NCI-H446 (cell line): Measurements from ENCODE around the gene NEUROG1.
"Not testable (repeated sequence)": the region's sequence is repeated elsewhere in the genome, so short reads cannot be mapped to it uniquely, and the experiment has no call there.

ENCODE experiments used
- DNase-seq, 2 experiments: peaks; one replicate each; lab custom pipeline; 2025; lab: John Stamatoyannopoulos, UW

NEUROG1 gene

GRCh38 chr5:135537271-135537670, 1.5 kb upstream of the NEUROG1 start:
- no peak for DNase-seq

- no peak for DNase-seq
Measured at GRCh38 chr5:135535420-135535819, 344 bp downstream of the NEUROG1 start.

GRCh38 chr5:135534609-135535419, 950 bp downstream of the NEUROG1 start:
- DNase-seq, result no peak

GRCh38 chr5:135533794-135534193, 2.0 kb downstream of the NEUROG1 start:
- DNase-seq, result no peak

- no peak for DNase-seq
Measured at GRCh38 chr5:135533334-135533733, 2.4 kb downstream of the NEUROG1 start.

- DNase-seq, result not testable (repeated sequence)
Measured at GRCh38 chr5:135529576-135529975, 6.2 kb downstream of the NEUROG1 start.

- no peak for DNase-seq
Measured at GRCh38 chr5:135526924-135527323, 8.8 kb downstream of the NEUROG1 start.

GRCh38 chr5:135521964-135522363, 13.8 kb downstream of the NEUROG1 start:
- DNase-seq, result no peak

- no peak for DNase-seq
Measured at GRCh38 chr5:135517631-135518030, 18.1 kb downstream of the NEUROG1 start.

- no peak for DNase-seq
Measured at GRCh38 chr5:135514116-135514515, 21.6 kb downstream of the NEUROG1 start.

GRCh38 chr5:135511761-135512575, 23.8 kb downstream of the NEUROG1 start:
- DNase-seq, result no peak

- DNase-seq, result no peak
Measured at GRCh38 chr5:135509995-135510394, 25.8 kb downstream of the NEUROG1 start.

- no peak for DNase-seq
Measured at GRCh38 chr5:135508496-135509005, 27.2 kb downstream of the NEUROG1 start.

- DNase-seq, result peak; percentile 9 to 40
Measured at GRCh38 chr5:135505973-135506372, 29.8 kb downstream of the NEUROG1 start.

- DNase-seq, result no peak
Measured at GRCh38 chr5:135504376-135504775, 31.4 kb downstream of the NEUROG1 start.

GRCh38 chr5:135503871-135504270, 31.9 kb downstream of the NEUROG1 start:
- peak in 1 of 2 experiments; percentile 33 for DNase-seq

GRCh38 chr5:135502836-135503520, 32.8 kb downstream of the NEUROG1 start:
- no peak for DNase-seq

GRCh38 chr5:135501965-135502364, 33.8 kb downstream of the NEUROG1 start:
- no peak for DNase-seq

GRCh38 chr5:135498637-135498995, 37.1 kb downstream of the NEUROG1 start:
- DNase-seq, result no peak

GRCh38 chr5:135497971-135498636, 37.7 kb downstream of the NEUROG1 start:
- peak; percentile 35 to 83 for DNase-seq

- DNase-seq, result not testable (repeated sequence)
Measured at GRCh38 chr5:135495531-135495930, 40.2 kb downstream of the NEUROG1 start.

GRCh38 chr5:135494196-135494595, 41.6 kb downstream of the NEUROG1 start:
- peak in 1 of 2 experiments; percentile 60 for DNase-seq
